Keratinocyte (primary cell): ENCODE results near the gene DNAJC5G. TPM values are rescaled to one million over a fixed set of nuclear protein-coding genes. Genes with fewer than 3 reads are reported as not detected.

Source experiments
- DNase-seq: peaks from one replicate; pipeline ENCODE4 v3.0.0-alpha.2; 2011; ENCODE audit warnings: low read depth, missing footprints, low spot score
- FAIRE-seq: peaks from 2 replicates; lab custom pipeline; 2011; peaks lifted over from hg19 to GRCh38; lab: Jason Lieb, UNC
- H2AFZ ChIP-seq: 2 replicates; pipeline ENCODE4 v1.6.0; 2012; ENCODE audit warnings: low read length, control low read depth, inconsistent platforms; ENCODE audit not compliant: control insufficient read depth
- H3K27ac ChIP-seq: 2 replicates; pipeline ENCODE4 v1.5.1; 2011; ENCODE audit warnings: low read length; ENCODE audit not compliant: control insufficient read depth, insufficient read depth
- H3K27me3 ChIP-seq: 3 replicates; pipeline ENCODE4 v1.6.0; 2011; ENCODE audit warnings: low read length; ENCODE audit not compliant: control insufficient read depth, insufficient read depth; ENCODE audit errors: extremely low read depth
- H3K36me3 ChIP-seq, 2 experiments: 2 replicates in 1 of 2; 3 replicates in 1 of 2; pipeline ENCODE4 v1.5.1; 2011; ENCODE audit warnings: low read length in 2 of 2, mild to moderate bottlenecking in 1 of 2; ENCODE audit not compliant: control insufficient read depth in 2 of 2, insufficient read depth in 2 of 2; ENCODE audit errors: extremely low read depth in 1 of 2
- H3K4me1 ChIP-seq: 3 replicates; pipeline ENCODE4 v1.5.1; 2011; ENCODE audit warnings: low read length; ENCODE audit not compliant: control insufficient read depth, insufficient read depth; ENCODE audit errors: extremely low read depth
- H3K4me2 ChIP-seq: 3 replicates; pipeline ENCODE4 v1.6.0; 2011; ENCODE audit warnings: low read depth, low read length; ENCODE audit not compliant: control insufficient read depth, insufficient read depth; ENCODE audit errors: extremely low read depth
- H3K4me3 ChIP-seq, 3 experiments: fragments of 200-600 bp in 1 of 3; sonication (generic) in 1 of 3; 2 replicates in 2 of 3; 3 replicates in 1 of 3; pipeline ENCODE4 v1.5.1; 2011 to 2016; ENCODE audit warnings: low read length in 3 of 3, mild to moderate bottlenecking in 3 of 3, control low read depth in 2 of 3, inconsistent platforms in 1 of 3, low read depth in 1 of 3, mixed read lengths in 1 of 3, mixed run types in 1 of 3, moderate library complexity in 1 of 3; ENCODE audit not compliant: control insufficient read depth in 2 of 3, insufficient read depth in 2 of 3; ENCODE audit errors: extremely low read depth in 1 of 3
- H3K79me2 ChIP-seq: 2 replicates; pipeline ENCODE4 v1.6.0; 2012; ENCODE audit warnings: low read length; ENCODE audit not compliant: control insufficient read depth, insufficient read depth
- H3K9ac ChIP-seq: 3 replicates; pipeline ENCODE4 v1.6.0; 2011; ENCODE audit warnings: low read length; ENCODE audit not compliant: control insufficient read depth, insufficient read depth; ENCODE audit errors: extremely low read depth
- H3K9me1 ChIP-seq: 3 replicates; pipeline ENCODE4 v1.6.0; 2011; ENCODE audit warnings: low read length; ENCODE audit not compliant: control insufficient read depth, insufficient read depth; ENCODE audit errors: extremely low read depth
- H3K9me3 ChIP-seq: 2 replicates; pipeline ENCODE4 v1.5.1; 2012; ENCODE audit warnings: low read depth, low read length; ENCODE audit not compliant: control insufficient read depth
- H4K20me1 ChIP-seq: 3 replicates; pipeline ENCODE4 v1.6.0; 2011; ENCODE audit warnings: low read length; ENCODE audit not compliant: control insufficient read depth, insufficient read depth; ENCODE audit errors: extremely low read depth
- EZH2 ChIP-seq: IDR thresholded peaks from one replicate; pipeline ENCODE4 v1.6.1; 2012; ENCODE audit warnings: inconsistent platforms, mild to moderate bottlenecking, low read length, moderate library complexity
- dilution Hi-C: fragments of 300-500 bp; cut with MboI; formaldehyde crosslinking; loops from one replicate; pipeline ENCODE4 v1.7.0; 2020; ENCODE audit warnings: low sequenced_read_pairs; ENCODE audit not compliant: extremely low pct_ligation_motif_present
- polyA plus RNA-seq, 5 experiments: library from polyadenylated mRNA; depleted of rRNA in 3 of 5; stranded (reverse) in 3 of 5; stranded (forward) in 1 of 5; unstranded in 1 of 5; fragments of >200 nt; gene quantifications; 1 replicate in 1 of 5; 2 replicates in 3 of 5; 3 replicates in 1 of 5; pipeline versions ENCODE4 v1.2.1 to v1.2.3, GENCODE V29; 2011 to 2012; ENCODE audit warnings: missing spikeins in 2 of 5, low read depth in 1 of 5, low replicate concordance in 1 of 5
- TF ChIP-seq, protein P1 (sequence below), 3 experiments: IDR thresholded peaks in 1 of 3; conservative IDR thresholded peaks in 1 of 3; optimal IDR thresholded peaks in 1 of 3; 2 replicates in 2 of 3; 3 replicates in 1 of 3; pipeline versions ENCODE3 to v1.5.1; 2011; ENCODE audit warnings: low read length in 3 of 3, mild to moderate bottlenecking in 3 of 3, moderate library complexity in 2 of 3, control low read depth in 1 of 3, inconsistent platforms in 1 of 3; ENCODE audit not compliant: insufficient read depth in 2 of 3; ENCODE audit errors: extremely low read depth in 1 of 3

Gene DNAJC5G
- polyA plus RNA-seq, 1 donor (not counting 4 experiments of a cell fraction or from before 2014, with no cell fraction given): not detected

DNA sequence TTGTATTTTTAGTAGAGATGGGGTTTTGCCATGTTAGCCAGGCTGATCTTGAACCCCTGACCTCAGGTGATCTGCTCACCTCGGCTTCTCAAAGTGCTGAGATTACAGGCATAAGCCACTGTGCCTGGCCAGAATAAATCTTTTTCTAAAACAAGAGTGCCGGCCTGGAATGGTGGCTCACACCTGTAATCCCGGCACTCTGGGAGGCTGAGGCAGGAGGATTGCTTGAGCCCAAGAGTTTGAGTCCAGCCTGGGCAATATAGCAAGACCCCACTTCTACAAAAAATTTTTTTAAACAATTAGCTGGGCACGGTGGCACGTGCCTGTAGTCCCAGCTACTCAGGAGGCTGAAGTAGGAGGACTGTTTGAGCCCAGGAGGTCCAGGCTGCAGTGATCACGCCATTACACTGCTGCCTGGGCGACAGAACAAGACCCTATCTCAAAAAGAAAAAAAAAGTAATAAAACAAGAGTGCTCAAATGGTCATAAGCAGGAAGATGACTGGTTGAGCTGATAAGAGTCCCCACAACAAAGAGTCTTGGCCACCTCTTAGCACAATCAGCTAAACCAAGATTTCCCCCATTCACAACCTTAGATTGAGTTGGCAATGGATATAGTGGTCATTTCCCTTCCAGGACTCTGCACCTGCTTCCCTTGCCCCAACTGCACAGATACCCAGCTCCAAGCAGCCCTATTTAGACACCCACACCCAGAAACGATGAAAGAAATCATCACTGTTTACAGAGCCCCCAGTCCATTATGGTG, 38.8 kb downstream of the DNAJC5G start:
- H2AFZ ChIP-seq: no peak overlapping the region
- TF ChIP-seq, protein P1, sequence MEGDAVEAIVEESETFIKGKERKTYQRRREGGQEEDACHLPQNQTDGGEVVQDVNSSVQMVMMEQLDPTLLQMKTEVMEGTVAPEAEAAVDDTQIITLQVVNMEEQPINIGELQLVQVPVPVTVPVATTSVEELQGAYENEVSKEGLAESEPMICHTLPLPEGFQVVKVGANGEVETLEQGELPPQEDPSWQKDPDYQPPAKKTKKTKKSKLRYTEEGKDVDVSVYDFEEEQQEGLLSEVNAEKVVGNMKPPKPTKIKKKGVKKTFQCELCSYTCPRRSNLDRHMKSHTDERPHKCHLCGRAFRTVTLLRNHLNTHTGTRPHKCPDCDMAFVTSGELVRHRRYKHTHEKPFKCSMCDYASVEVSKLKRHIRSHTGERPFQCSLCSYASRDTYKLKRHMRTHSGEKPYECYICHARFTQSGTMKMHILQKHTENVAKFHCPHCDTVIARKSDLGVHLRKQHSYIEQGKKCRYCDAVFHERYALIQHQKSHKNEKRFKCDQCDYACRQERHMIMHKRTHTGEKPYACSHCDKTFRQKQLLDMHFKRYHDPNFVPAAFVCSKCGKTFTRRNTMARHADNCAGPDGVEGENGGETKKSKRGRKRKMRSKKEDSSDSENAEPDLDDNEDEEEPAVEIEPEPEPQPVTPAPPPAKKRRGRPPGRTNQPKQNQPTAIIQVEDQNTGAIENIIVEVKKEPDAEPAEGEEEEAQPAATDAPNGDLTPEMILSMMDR (optimal IDR thresholded peaks at IDR 0.05 in 1 of 3, IDR thresholded peaks at IDR 0.05 in 1 of 3, conservative IDR thresholded peaks at IDR 0.05 in 1 of 3; ENCODE audit: extremely low read depth in 1 of 3, insufficient read depth in 2 of 3, low read length in 3 of 3): no peak
- TF ChIP-seq EZH2: no peak
- FAIRE-seq (no peak), DNase-seq (no peak)
- no peaks in the 10 kb centered on the region for H3K9me3 ChIP-seq
- H3K4me1 ChIP-seq: no peaks in the 10 kb centered on the region
- H3K79me2 ChIP-seq: no peaks in the 10 kb centered on the region
- peaks cover 6% of the 10 kb centered on the region for H4K20me1 ChIP-seq
- no peaks in the 10 kb centered on the region for H3K27me3 ChIP-seq
- no peak overlapping the region for H3K9ac ChIP-seq
- peaks cover 7 to 15% of the 10 kb centered on the region in 2 experiments for H3K36me3 ChIP-seq
- no peak overlapping the region for H3K4me3 ChIP-seq
- dilution Hi-C loops: no loop called here
- H3K9me1 ChIP-seq: no peaks in the 10 kb centered on the region
- no peak overlapping the region for H3K27ac ChIP-seq
- H3K4me2 ChIP-seq: no peak overlapping the region

GRCh38 chr2:27314709-27315108, 39.5 kb downstream of the DNAJC5G start:
- H4K20me1 ChIP-seq: peaks cover 6% of the 10 kb centered on the region
- H3K4me3 ChIP-seq: no peak overlapping the region
- no peak overlapping the region for H2AFZ ChIP-seq
- H3K9me3 ChIP-seq: no peaks in the 10 kb centered on the region
- FAIRE-seq: no peak
- H3K4me2 ChIP-seq: no peak overlapping the region
- TF ChIP-seq, protein P1 (optimal IDR thresholded peaks at IDR 0.05 in 1 of 3, IDR thresholded peaks at IDR 0.05 in 1 of 3, conservative IDR thresholded peaks at IDR 0.05 in 1 of 3; ENCODE audit: extremely low read depth in 1 of 3, insufficient read depth in 2 of 3, low read length in 3 of 3): no peak
- no peak for TF ChIP-seq EZH2
- H3K4me1 ChIP-seq: no peaks in the 10 kb centered on the region
- DNase-seq: no peak
- no peak overlapping the region for H3K27ac ChIP-seq
- H3K9ac ChIP-seq: no peak overlapping the region
- no peaks in the 10 kb centered on the region for H3K9me1 ChIP-seq
- dilution Hi-C loops: no loop called here
- H3K79me2 ChIP-seq: no peaks in the 10 kb centered on the region
- H3K36me3 ChIP-seq: peaks cover 6 to 15% of the 10 kb centered on the region in 2 experiments
- no peaks in the 10 kb centered on the region for H3K27me3 ChIP-seq
